Lower leg skin (tissue), 3 donors: Measurements from ENCODE around the gene REL.

ENCODE experiments used
- CTCF ChIP-seq, 3 donors: fragments of 450-650 bp; IDR thresholded peaks; one replicate each; pipeline ENCODE4 v1.5.1; 2016; ENCODE audit warnings: antibody characterized with exemption in 3 of 3, mild to moderate bottlenecking in 3 of 3, moderate library complexity in 2 of 3
- POLR2A ChIP-seq, 2 donors: fragments of 450-650 bp; IDR thresholded peaks; one replicate each; pipeline ENCODE4 v1.6.1; 2016 to 2017; ENCODE audit warnings: antibody characterized with exemption in 2 of 2, mild to moderate bottlenecking in 1 of 2, moderate library complexity in 1 of 2

GRCh38 chr2:60890393-60890707 lies 9.0 kb downstream of the REL start:
- TF ChIP-seq CTCF (IDR thresholded peaks at IDR 0.05) (no peak), POLR2A (IDR thresholded peaks at IDR 0.05) (no peak)
